Activated T-helper 1 cell treated with anti-CD3 and anti-CD28 coated beads, Interleukin-2, amount 50 U/mL, for 16 hours (primary cell): ENCODE data around the gene ADARB2.

Source experiments
- DNase-seq, 2 donors: peaks; one replicate each; pipeline ENCODE4 v3.0.0-alpha.2; 2020; ENCODE audit warnings: low read depth in 1 of 2, low spot score in 1 of 2

The ADARB2 gene

GRCh38 chr10:1508096-1508495 lies 229.2 kb downstream of the ADARB2 start:
- no peak for DNase-seq

GRCh38 chr10:1507436-1507835 lies 229.9 kb downstream of the ADARB2 start:
- DNase-seq: no peak

GRCh38 chr10:1504940-1505339 lies 232.4 kb downstream of the ADARB2 start:
- DNase-seq: no peak

- DNase-seq: no peak
These were observed 233.0 kb downstream of the ADARB2 start for GRCh38 chr10:1504286-1504685.

- DNase-seq: no peak
These were observed 234.9 kb downstream of the ADARB2 start for GRCh38 chr10:1502451-1502850.

GRCh38 chr10:1499359-1499957 lies 237.9 kb downstream of the ADARB2 start:
- DNase-seq: no peak

GRCh38 chr10:1498746-1499358 lies 238.5 kb downstream of the ADARB2 start:
- no peak for DNase-seq

- DNase-seq: no peak
These were observed 241.3 kb downstream of the ADARB2 start for GRCh38 chr10:1495915-1496517.

GRCh38 chr10:1492641-1493040 lies 244.7 kb downstream of the ADARB2 start:
- no peak for DNase-seq

GRCh38 chr10:1491901-1492300 lies 245.4 kb downstream of the ADARB2 start:
- DNase-seq: no peak

GRCh38 chr10:1489801-1490200 lies 247.5 kb downstream of the ADARB2 start:
- DNase-seq: no peak

- DNase-seq: no peak
These were observed 248.3 kb downstream of the ADARB2 start for GRCh38 chr10:1488970-1489548.

- DNase-seq: no peak
These were observed 250.3 kb downstream of the ADARB2 start for GRCh38 chr10:1486841-1487687.

- DNase-seq: no peak
These were observed 252.0 kb downstream of the ADARB2 start for GRCh38 chr10:1485357-1485756.

- DNase-seq: no peak
These were observed 253.5 kb downstream of the ADARB2 start for GRCh38 chr10:1483826-1484225.

GRCh38 chr10:1483246-1483645 lies 254.1 kb downstream of the ADARB2 start:
- no peak for DNase-seq

GRCh38 chr10:1477578-1477977 lies 259.7 kb downstream of the ADARB2 start:
- DNase-seq: no peak

- no peak for DNase-seq
These were observed 260.9 kb downstream of the ADARB2 start for GRCh38 chr10:1476455-1476803.

- DNase-seq: no peak
These were observed 261.4 kb downstream of the ADARB2 start for GRCh38 chr10:1475771-1476454.

GRCh38 chr10:1475098-1475591 lies 262.2 kb downstream of the ADARB2 start:
- DNase-seq: no peak
